WERI-Rb-1 (cell line): ENCODE measurements around the gene WDR77.
A peak's percentile ranks its signal among the peaks of the same experiment; 100 is the strongest.

Experiments
- DNase-seq: peaks from one replicate; pipeline ENCODE4 v3.0.0-alpha.2; 2020
- H3K27ac ChIP-seq: fragments of 250-450 bp; sonication (Bioruptor Pico); 2 replicates; pipeline ENCODE4 v1.5.1; 2020; ENCODE audit warnings: mild to moderate bottlenecking, moderate library complexity
- H3K27me3 ChIP-seq: fragments of 250-450 bp; sonication (Bioruptor Pico); 2 replicates; pipeline ENCODE4 v1.5.1; 2021; ENCODE audit warnings: mild to moderate bottlenecking, low read depth, moderate library complexity; ENCODE audit not compliant: insufficient read depth, severe bottlenecking
- H3K36me3 ChIP-seq: fragments of 250-450 bp; sonication (Bioruptor Pico); 2 replicates; pipeline ENCODE4 v1.5.1; 2020; ENCODE audit warnings: mild to moderate bottlenecking, moderate library complexity
- H3K4me3 ChIP-seq: 2 replicates; pipeline ENCODE4 v1.5.1; 2011; ENCODE audit warnings: low read depth, mild to moderate bottlenecking, control low read depth, low read length
- H3K9me3 ChIP-seq: fragments of 250-450 bp; sonication (Bioruptor Pico); 2 replicates; pipeline ENCODE4 v1.5.1; 2021; ENCODE audit warnings: mild to moderate bottlenecking, moderate library complexity; ENCODE audit not compliant: severe bottlenecking
- CTCF ChIP-seq: IDR thresholded peaks from 2 replicates; pipeline ENCODE4 v1.5.1; 2011; ENCODE audit warnings: low read depth, mild to moderate bottlenecking, control low read depth, inconsistent platforms, low read length

WDR77 gene

GRCh38 chr1:111448918-111449702 is at the start of gene WDR77, which contains the start of gene ATP5PB:
Gene WDR77, minus strand, starts transcription at chr1:111449256. Its CDS starts 87 bp downstream, at chr1:111449169.
Gene ATP5PB, plus strand, starts transcription at chr1:111449464. Its CDS starts 78 bp downstream, at chr1:111449542.
- peak within 1 kb of the TSS; percentile 82 for H3K27ac ChIP-seq
- no peaks in the 10 kb centered on the region for H3K9me3 ChIP-seq
- peak within 1 kb of the TSS; percentile 100 for H3K4me3 ChIP-seq
- H3K36me3 ChIP-seq: peaks cover 31% of the 10 kb centered on the region
- no peak for TF ChIP-seq CTCF
- no peaks in the 10 kb centered on the region for H3K27me3 ChIP-seq
- DNase-seq: peak; percentile 95

GRCh38 chr1:111497592-111497991 is 48.5 kb upstream of the WDR77 start:
- H3K27ac ChIP-seq: no peak overlapping the region
- no peak overlapping the region for H3K4me3 ChIP-seq
- DNase-seq: no peak
- no peaks in the 10 kb centered on the region for H3K36me3 ChIP-seq
- no peak for TF ChIP-seq CTCF
- no peaks in the 10 kb centered on the region for H3K9me3 ChIP-seq
- H3K27me3 ChIP-seq: no peaks in the 10 kb centered on the region

GRCh38 chr1:111496398-111496797 is 47.3 kb upstream of the WDR77 start:
- H3K36me3 ChIP-seq: no peaks in the 10 kb centered on the region
- no peak overlapping the region for H3K27ac ChIP-seq
- H3K4me3 ChIP-seq: no peak overlapping the region
- no peak for TF ChIP-seq CTCF
- no peaks in the 10 kb centered on the region for H3K9me3 ChIP-seq
- H3K27me3 ChIP-seq: no peaks in the 10 kb centered on the region
- no peak for DNase-seq

- no peaks in the 10 kb centered on the region for H3K27me3 ChIP-seq
- TF ChIP-seq CTCF: no peak
- H3K4me3 ChIP-seq: no peak overlapping the region
- no peaks in the 10 kb centered on the region for H3K36me3 ChIP-seq
- H3K9me3 ChIP-seq: no peaks in the 10 kb centered on the region
- DNase-seq: no peak
- no peak overlapping the region for H3K27ac ChIP-seq
Observed at GRCh38 chr1:111491070-111491469, 42.0 kb upstream of the WDR77 start.

GRCh38 chr1:111490220-111490619 is 41.2 kb upstream of the WDR77 start:
- no peak for TF ChIP-seq CTCF
- Histone ChIP-seq H3K4me3 (no peak overlapping the region), H3K27me3 (no peaks in the 10 kb centered on the region), H3K27ac (no peak overlapping the region), H3K36me3 (no peaks in the 10 kb centered on the region), H3K9me3 (no peaks in the 10 kb centered on the region)
- no peak for DNase-seq
